Lung microvascular endothelial cell (primary cell): Measurements from ENCODE around the gene SMIM44. TPM values are rescaled to one million over a fixed set of nuclear protein-coding genes. Genes with fewer than 3 reads are reported as not detected.
"Not testable (repeated sequence)": the region's sequence is repeated elsewhere in the genome, so short reads cannot be mapped to it uniquely, and the experiment has no call there.

ENCODE experiments used
- DNase-seq, 2 donors: peaks; one replicate each; pipeline versions ENCODE4 v3.0.0 to v3.0.0-alpha.2; 2010; ENCODE audit warnings: low read depth in 2 of 2
- total RNA-seq: library from RNA; depleted of rRNA; stranded (reverse); fragments of >200 nt; gene quantifications from 2 replicates; pipeline ENCODE4 v1.2.1, GENCODE V29; 2014

The SMIM44 gene
- total RNA-seq = not detected in 2 replicates

GRCh38 chr19:3483226-3483628, at the start of gene SMIM44:
Gene SMIM44, minus strand, starts transcription at chr19:3483441. Its CDS starts 38 bp downstream, at chr19:3483403.
- no peak for DNase-seq

GRCh38 chr19:3533033-3533432, 49.8 kb upstream of the SMIM44 start:
- DNase-seq = no peak

- DNase-seq = no peak
Measured at GRCh38 chr19:3532154-3532786, 49.0 kb upstream of the SMIM44 start.

- no peak for DNase-seq
Measured at GRCh38 chr19:3531716-3532115, 48.5 kb upstream of the SMIM44 start.

GRCh38 chr19:3530389-3530788, 47.1 kb upstream of the SMIM44 start:
- DNase-seq = no peak

GRCh38 chr19:3529299-3529698, 46.1 kb upstream of the SMIM44 start:
- not testable (repeated sequence) for DNase-seq

GRCh38 chr19:3528539-3529211, 45.4 kb upstream of the SMIM44 start:
- DNase-seq = no peak

- no peak for DNase-seq
Measured at GRCh38 chr19:3528080-3528479, 44.8 kb upstream of the SMIM44 start.

- DNase-seq = no peak
Measured at GRCh38 chr19:3527238-3527910, 44.1 kb upstream of the SMIM44 start.

- DNase-seq = no peak
Measured at GRCh38 chr19:3526507-3527237, 43.4 kb upstream of the SMIM44 start.

GRCh38 chr19:3524904-3525451, 41.7 kb upstream of the SMIM44 start:
- no peak for DNase-seq

- no peak for DNase-seq
Measured at GRCh38 chr19:3524078-3524842, 41.0 kb upstream of the SMIM44 start.

GRCh38 chr19:3523361-3524077, 40.3 kb upstream of the SMIM44 start:
- no peak for DNase-seq

GRCh38 chr19:3522421-3523360, 39.5 kb upstream of the SMIM44 start:
- DNase-seq = no peak

- no peak for DNase-seq
Measured at GRCh38 chr19:3521104-3521445, 37.8 kb upstream of the SMIM44 start.

GRCh38 chr19:3520166-3521103, 37.2 kb upstream of the SMIM44 start:
- no peak for DNase-seq

- DNase-seq = no peak
Measured at GRCh38 chr19:3519126-3519525, 35.9 kb upstream of the SMIM44 start.

- DNase-seq = no peak
Measured at GRCh38 chr19:3518659-3519058, 35.4 kb upstream of the SMIM44 start.
